Stimulated activated CD8-positive, alpha-beta memory T cell treated with anti-CD3 and anti-CD28 coated beads, Interleukin-2, amount 100 ng/mL, for 1 hour (primary cell): ENCODE measurements around the gene KSR2.
A peak's percentile ranks its signal among the peaks of the same experiment; 100 is the strongest.
"Not testable (repeated sequence)": the region's sequence is repeated elsewhere in the genome, so short reads cannot be mapped to it uniquely, and the experiment has no call there.

Source experiments
- DNase-seq, 2 donors: peaks; one replicate each; pipeline ENCODE4 v3.0.0-alpha.2; 2020; ENCODE audit warnings: low read depth in 2 of 2

KSR2 gene

DNA sequence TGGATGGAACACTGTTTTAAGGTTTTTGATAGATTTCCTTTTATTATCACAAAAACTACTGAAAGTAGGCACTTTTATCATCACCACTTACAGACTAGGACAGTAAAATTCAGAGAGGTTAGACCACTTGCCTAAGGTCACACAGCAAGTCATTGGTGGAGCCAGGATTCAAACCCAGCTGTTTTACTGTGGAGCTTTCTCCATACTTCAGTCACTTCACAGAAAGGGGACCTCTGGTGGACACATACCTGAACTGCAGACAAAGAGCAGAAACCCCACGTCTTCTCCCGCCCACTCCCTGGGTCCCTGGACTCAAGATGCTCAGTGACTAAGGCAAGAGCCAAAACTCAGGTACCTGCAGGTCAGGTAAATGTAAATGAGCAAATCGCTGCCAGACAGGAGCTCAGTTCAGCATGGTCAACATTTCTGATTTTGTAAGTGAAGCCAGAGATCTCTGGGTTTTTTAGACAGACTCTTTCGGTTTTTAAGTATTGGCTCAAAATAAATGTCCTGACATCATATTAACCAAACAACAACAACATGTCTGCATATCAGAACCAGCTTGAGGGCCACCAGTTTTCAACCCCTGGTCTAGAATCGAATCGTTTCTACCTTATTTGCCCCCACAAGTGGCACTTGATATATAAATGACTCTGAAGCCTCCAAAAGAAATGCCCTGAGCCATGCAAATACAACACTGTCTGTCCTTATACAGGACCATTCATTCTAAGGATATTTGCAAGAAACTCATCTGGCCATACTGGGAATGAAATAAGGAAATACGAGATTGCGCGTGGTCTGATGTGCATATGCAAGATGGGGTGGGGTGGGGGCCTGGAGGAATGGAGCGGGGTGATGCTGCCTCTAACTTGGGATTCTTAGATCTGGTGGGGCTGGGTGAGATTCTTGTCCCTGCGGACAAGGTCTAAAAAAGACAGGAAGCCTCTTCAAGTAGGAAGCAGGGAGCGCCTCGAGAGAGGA is 110.9 kb downstream of the KSR2 start:
- DNase-seq, result peak in 1 of 2 donors; percentile 16

DNA sequence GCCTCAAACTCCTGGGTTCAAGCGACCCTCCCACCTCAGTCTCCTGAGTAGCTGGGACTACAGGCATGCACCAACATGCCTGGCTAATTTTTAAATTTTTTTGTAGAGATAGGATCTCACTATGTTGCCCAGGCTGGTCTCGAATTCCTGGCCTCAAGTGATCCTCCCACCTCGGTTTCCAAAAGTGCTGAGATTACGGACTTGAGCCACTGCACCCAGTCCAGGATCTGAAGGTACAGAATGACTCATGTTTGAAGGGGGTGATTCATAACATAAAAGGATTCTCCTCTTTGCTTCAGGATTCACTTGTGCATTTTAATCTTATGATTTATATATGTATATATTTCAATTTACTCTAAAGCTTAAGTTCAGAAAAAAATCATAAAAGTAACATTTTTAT is 111.7 kb downstream of the KSR2 start:
- DNase-seq, result not testable (repeated sequence)

GRCh38 chr12:117855165-117855564 is 113.6 kb downstream of the KSR2 start:
- DNase-seq, result no peak

DNA sequence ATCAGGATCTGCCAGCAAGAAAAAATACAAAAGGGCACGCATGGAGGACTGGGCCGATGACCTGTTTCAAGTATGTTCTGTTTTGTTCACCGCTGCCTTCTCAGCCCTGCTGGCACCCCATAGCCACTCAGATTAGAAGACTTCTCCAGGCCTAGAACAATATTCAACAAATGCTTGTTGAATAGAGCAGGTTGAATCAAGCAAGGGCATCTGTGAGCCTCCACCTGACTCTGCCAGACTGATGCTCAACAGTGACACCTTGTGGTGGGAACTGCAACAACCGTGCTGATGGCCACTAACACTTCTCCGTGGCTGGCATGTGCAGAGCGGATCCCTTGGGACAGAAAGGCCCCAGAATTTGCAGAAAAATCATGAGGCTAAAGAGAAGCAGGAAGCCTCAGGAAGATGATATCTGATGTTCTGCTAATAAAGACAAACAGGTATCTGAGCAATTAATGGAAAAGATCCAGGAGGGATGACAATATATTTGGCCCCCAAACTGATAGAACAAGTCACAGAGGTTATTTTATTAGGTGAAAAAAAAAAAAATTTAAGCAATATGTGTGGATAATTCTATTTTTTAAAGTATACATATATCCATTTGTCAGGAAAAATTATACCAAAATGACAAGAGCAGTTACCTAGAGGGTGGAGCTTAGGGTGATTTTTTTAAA is 114.3 kb downstream of the KSR2 start:
- no peak for DNase-seq

- no peak for DNase-seq
These were observed 115.2 kb downstream of the KSR2 start for GRCh38 chr12:117853600-117853999.

GRCh38 chr12:117850048-117850447 is 118.7 kb downstream of the KSR2 start:
- DNase-seq, result no peak

- DNase-seq, result no peak
These were observed 121.4 kb downstream of the KSR2 start for GRCh38 chr12:117847371-117847770.

DNA sequence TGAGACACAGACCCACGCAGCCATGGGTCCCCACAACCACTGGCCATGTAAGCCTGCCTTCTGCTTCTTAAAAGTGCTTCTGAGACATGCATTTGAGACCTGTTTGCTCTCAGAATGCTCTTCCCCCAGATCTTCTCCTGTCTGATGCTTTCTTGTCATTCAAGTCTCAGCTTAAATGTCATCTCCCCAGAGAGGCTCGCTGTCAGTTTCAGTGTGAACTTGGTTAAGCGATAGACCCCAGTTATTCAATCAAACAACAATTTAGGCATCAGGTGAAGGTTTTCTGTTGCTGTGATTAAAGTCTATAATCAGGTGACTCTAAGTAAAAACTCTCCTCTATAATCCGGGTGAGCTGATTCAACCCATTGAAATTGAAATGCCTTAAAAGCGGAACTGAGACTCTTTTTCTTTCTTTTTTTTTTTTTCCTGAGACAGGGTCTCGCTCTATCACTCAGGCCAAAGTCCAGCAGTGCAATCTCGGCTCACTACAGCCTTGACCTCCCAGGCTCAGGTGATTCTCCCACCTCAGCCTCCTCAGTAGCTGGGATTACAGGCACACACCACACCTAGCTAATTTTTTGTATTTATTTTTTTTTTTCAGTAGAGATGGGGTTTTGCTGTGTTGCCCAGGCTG is 123.4 kb downstream of the KSR2 start:
- DNase-seq, result no peak

GRCh38 chr12:117844114-117844830 is 124.5 kb downstream of the KSR2 start:
- DNase-seq, result no peak

- no peak for DNase-seq
These were observed 126.2 kb downstream of the KSR2 start for GRCh38 chr12:117842630-117843029.

DNA sequence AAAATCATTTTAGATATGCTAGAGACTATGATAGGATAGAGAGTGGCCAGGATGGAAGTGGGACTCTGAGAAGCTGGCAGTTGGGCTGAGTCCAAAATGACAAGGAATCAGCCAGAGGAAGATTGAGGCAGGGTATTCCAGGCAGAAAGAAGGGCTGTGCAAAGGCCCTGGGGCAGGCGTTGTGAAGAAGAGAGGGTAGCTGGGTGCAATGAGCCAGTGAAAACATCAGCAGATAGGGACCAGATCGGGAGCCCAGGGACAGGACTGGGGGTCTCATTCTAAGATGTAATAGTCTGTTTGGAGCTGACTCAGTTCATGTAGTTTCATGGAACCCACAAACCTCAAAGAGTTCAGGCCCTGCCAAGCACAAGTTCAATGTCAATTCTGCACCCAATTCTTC is 126.6 kb downstream of the KSR2 start:
- no peak for DNase-seq

GRCh38 chr12:117837737-117838050 is 131.1 kb downstream of the KSR2 start:
- no peak for DNase-seq

- peak; percentile 37 to 54 for DNase-seq
These were observed 131.6 kb downstream of the KSR2 start for GRCh38 chr12:117836999-117837736.

- no peak for DNase-seq
These were observed 132.3 kb downstream of the KSR2 start for GRCh38 chr12:117836476-117836875.

DNA sequence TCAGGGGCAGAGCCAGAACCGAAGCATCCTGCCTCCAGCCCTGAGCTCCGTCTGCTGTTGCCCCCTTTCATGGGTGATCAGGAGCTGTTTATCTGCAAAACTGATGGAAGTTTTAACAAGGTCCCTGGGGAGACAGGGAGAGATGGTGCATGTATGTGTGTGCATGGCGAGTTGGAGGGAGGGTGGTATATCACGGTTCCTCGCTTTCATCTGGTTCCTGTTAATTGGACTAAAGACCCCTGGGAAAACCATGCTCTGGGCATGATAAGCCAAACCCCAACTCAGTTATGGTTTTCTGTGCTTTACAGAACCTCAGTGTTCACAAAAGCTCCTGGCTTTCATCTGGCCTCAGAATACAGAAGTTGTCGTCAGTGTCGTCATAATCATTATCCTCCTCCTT is 133.6 kb downstream of the KSR2 start:
- DNase-seq, result no peak

DNA sequence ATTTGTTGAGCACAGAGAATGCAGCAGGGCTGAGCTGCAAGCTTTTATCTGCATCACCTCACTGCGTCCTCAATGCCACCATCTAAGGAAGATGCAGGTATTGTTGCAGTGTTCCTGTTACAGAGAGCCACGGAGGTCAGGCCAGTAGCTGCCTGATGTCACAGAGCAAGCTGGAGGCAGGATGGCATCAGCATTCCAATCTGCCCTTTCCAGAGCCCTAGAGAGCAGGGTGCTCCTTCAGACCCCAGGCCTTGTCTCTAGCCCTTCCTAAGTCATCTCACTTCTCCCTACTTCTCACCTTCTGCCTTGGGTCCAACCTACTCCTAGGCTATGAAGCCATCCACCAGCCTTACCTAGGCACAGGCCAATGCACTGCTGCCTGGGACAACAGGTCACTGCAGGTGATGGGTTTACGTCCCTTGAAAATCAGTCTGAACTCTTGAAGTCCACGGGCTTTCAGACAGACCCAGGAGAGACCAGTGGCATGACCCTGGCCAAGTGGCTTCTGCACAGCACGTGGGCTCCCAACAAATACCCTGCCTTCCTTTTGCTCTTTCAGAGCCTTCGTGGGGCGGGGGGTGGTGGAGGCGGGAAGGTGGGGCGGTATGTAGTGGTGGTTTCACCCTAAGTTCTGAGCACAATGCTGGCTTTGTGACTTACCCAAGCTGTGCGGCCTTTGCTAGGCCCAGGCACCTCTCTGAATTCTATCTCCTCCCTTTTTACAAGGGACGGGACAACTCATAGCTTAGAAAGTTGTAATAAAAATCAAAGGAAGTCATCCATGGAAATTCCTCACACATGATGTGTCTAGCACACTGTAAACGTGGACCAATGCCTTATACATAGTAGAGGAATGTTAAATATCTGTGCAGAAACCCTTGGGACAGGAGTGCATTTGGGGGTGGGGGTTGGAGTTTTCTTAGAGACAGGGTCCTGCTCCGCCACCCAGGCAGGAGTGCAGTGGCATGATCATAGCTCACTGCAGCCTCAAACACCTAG is 136.0 kb downstream of the KSR2 start:
- no peak for DNase-seq

DNA sequence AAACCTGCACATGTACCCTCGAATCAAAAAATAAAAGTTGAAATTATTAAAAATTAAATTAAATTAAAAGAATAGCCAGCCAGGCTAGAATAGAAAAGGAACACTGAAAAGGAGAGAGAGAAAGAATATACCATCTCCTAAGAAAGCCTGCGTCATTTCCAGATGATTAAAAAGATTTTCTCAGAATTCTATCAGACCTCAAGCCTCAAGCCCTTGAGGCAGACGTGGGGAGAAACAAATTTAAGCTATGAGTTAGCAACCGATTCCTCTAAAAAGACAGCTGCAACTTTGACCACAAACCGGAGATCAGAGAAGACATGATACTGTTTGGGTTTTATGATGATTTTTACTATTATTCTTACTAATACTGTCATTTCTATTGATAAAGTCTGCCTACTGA is 138.3 kb downstream of the KSR2 start:
- DNase-seq, result no peak

DNA sequence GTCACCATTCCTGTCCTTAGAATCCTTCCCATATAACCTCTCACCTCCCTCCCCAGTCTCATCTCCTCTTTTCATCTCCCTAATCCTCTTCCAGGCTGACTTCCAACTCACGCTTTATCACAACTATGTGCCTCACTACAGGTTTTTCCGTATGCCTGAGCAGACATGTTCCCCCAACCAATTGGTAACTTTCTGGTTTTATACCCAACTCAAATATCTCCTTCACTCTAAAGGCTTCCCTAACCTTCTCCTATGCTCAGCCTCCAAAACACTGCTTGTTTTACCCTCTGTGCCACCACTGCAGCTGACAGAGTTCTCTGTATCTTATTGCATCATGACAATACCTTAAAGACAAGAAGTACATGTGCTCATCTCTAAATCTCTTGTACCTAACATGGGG is 139.7 kb downstream of the KSR2 start:
- no peak for DNase-seq

DNA sequence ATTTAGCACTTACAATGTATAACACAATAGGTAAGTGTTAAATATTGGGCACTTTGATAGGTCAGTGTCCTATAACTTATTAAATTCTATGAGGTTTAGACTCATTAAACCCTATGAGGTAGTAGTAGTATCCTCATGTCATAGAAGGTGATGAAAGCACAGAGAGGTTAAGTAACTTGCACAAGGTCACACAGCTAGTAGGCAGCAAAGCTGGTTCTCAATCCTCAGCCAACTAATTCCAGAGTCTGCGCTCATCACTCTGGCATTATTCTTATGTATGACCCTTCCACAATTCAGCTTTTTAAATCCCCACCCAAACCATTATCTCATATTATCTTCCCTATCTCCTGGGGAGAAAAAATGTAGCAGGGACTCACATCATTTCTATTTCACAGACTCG is 141.1 kb downstream of the KSR2 start:
- no peak for DNase-seq

DNA sequence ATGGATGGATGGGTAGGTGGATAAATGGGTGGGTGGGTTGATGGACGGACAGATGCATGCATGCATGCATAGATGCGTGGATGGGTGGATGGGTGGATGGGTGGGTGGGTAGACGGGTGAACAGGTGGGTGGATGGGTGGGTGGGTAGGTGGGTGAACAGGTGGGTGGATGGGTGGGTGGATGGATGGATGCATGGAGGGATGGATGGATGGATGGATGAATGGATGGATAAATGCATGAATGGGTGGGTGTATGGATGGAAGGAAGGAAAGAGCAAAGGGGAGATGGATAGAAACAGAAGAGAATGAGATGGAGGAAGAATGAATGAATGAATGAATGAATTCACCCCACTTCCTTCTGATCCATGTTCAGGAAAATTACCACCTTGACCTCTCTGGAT is 143.0 kb downstream of the KSR2 start:
- no peak for DNase-seq
